ENCODE measurements around the gene RPL3.

DNA sequence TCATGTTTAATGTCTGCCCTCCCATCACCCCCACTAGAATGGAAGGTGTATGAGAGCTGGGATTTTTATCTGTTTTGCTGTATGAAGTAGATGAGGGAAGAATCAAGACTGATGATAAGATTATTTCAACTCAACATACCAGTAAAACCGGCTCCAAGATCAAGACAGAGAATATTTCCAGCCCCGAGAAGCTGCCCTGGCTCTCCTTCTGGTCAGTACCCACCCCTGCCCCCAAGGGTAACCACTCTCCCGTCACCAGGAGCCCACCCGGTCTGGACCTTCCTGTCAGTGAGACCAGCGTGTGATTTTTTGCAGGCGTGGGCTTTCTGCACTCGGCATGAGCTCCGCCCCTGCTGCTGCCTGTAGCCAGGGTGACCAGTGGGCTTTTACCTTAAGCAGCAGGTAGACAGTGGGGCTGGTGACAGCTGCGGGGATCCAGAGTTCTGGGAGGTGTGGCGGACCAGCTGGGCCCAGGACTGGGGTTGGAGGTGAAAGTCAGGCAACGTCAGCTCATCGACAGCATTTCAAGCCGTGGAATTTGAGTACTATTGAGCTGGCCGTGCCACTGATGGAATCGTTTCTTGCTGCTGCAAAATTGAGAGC lies 25.6 kb downstream of the RPL3 start:
- TF ChIP-seq, protein P1, sequence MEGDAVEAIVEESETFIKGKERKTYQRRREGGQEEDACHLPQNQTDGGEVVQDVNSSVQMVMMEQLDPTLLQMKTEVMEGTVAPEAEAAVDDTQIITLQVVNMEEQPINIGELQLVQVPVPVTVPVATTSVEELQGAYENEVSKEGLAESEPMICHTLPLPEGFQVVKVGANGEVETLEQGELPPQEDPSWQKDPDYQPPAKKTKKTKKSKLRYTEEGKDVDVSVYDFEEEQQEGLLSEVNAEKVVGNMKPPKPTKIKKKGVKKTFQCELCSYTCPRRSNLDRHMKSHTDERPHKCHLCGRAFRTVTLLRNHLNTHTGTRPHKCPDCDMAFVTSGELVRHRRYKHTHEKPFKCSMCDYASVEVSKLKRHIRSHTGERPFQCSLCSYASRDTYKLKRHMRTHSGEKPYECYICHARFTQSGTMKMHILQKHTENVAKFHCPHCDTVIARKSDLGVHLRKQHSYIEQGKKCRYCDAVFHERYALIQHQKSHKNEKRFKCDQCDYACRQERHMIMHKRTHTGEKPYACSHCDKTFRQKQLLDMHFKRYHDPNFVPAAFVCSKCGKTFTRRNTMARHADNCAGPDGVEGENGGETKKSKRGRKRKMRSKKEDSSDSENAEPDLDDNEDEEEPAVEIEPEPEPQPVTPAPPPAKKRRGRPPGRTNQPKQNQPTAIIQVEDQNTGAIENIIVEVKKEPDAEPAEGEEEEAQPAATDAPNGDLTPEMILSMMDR (IDR thresholded peaks at IDR 0.05; ENCODE audit: poor library complexity) = no peak
- TF ChIP-seq EZH2phosphoT487 (IDR thresholded peaks at IDR 0.05; ENCODE audit: low read depth, severe bottlenecking, unreplicated experiment) = no peak
